Right ventricle myocardium inferior (tissue), 1 donor: ENCODE data around the gene RRP7A. TPM values are rescaled to one million over a fixed set of nuclear protein-coding genes. Genes with fewer than 3 reads are reported as not detected.

Experiments
- ATAC-seq: fragments of 200-7000 bp; cut with Tn5 transposase; one replicate; pipeline ENCODE4 v1.9.1; 2020; ENCODE audit warnings: mild to moderate bottlenecking, moderate library complexity
- DNase-seq: peaks from one replicate; pipeline ENCODE4 v3.0.0; 2021; ENCODE audit errors: missing footprints
- intact Hi-C: fragments of 100-400 bp; cut with DNase I; formaldehyde crosslinking; loops from one replicate; pipeline ENCODE4 v1.11.0; 2022
- total RNA-seq: library from RNA; stranded (reverse); fragmentation: NEBNext Ultra II Directional; extraction: Animal tissue kit (Norgen Biotek cat#: 25700); gene quantifications from one replicate; pipeline ENCODE4 v1.2.1, GENCODE V29; 2021
- donor health status: DM: no; HTN: yes; CAD: no; lungs with severe emphysema.

RRP7A gene
- total RNA-seq, 1 donor from 2014 or later: 16.3 TPM

DNA sequence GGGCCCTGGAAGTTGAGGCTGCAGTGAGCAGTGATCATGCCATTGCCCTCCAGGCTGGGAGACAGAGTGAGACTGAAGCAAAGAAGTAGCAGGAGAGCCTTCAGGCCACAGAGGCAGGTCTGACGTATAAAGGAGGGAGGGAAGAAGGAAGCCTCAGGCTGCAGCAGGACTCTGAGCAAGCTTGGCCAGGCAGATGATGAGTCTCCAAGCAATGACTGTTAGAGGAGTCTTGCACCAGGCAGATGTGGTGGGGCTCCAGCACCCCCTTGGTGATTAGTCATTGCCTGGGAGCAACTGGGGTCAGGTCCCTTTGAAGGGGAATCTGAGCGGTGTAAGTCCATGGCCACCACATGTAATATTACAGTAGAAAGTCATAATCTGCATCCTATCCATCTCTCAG, 50.8 kb downstream of the RRP7A start:
- intact Hi-C loops: no loop called here
- ATAC-seq (no peak), DNase-seq (no peak)

DNA sequence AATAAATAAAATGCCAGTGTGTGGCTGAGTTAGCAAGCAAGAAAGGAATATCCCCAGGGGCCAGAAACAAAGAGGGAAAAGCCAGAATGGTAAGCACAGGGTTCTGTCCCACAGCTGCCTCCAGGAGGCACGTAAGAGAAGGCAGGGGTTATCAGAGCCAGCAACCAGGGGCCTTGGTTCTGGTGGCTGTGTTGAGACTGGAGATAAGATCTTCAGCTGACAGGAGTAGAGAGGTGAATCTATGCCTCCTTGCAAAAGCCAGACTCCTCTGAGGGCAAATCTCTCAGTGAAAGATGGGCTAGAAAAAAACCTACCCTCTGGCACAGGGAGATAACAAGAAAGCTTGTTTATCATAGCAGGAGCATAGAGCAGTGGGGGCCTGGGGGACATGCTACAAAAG, 57.6 kb downstream of the RRP7A start:
- ATAC-seq (no peak), DNase-seq (no peak)
- intact Hi-C loops: no loop called here

DNA sequence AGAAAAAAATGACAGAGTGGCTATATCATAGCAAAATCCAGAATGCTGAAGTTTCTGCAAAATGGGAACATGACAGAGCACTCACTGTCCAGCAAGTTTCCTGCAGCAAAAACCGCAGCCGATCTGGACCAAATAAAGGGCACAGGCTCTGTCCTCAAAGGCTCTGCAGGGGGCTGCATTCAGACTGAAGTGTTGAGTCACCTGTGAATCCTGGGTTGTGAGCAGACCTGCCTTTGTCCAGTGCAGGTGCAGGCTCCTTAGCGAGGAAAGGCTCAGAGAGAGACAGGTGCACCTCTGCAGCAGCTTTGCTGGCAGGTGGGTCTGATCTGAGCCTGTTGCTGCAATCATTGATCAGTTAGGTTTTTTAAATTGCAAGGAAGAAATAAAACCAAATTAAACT, 58.1 kb downstream of the RRP7A start:
- no peak for DNase-seq
- intact Hi-C loops: no loop called here
- no peak for ATAC-seq

Other genes with a start within 250 kb of the RRP7A start
- 16.7 TPM for gene TCF20, start 249.1 kb downstream of the RRP7A start, total RNA-seq
- gene NFAM1, start 87.4 kb downstream of the RRP7A start, total RNA-seq: 2.9 TPM
- 2.6 TPM for gene SERHL2, start 34.2 kb upstream of the RRP7A start, total RNA-seq
- 39.3 TPM for gene POLDIP3, start 95.1 kb upstream of the RRP7A start, total RNA-seq
- gene ATP5MGL, start 120.8 kb upstream of the RRP7A start, total RNA-seq: 0.41 TPM
- gene CYB5R3, start 129.6 kb upstream of the RRP7A start, total RNA-seq: 268 TPM
- gene A4GALT, start 201.1 kb upstream of the RRP7A start, total RNA-seq: 81.2 TPM